Heart left ventricle (tissue), 16 donors: Measurements from ENCODE around the gene SSBP3. TPM values are rescaled to one million over a fixed set of nuclear protein-coding genes. Genes with fewer than 3 reads are reported as not detected.
A peak's percentile ranks its signal among the peaks of the same experiment; 100 is the strongest.

Experiments
- ATAC-seq, 4 donors: fragments of 200-7000 bp; cut with Tn5 transposase; one replicate each; pipeline ENCODE4 v1.9.1; 2020 to 2022; ENCODE audit warnings: moderate library complexity in 4 of 4, mild to moderate bottlenecking in 3 of 4, moderate number of reproducible peaks in 1 of 4
- DNase-seq, 5 donors: peaks; one replicate each; pipeline ENCODE4 v3.0.0-alpha.2; 2020
- H3K27ac ChIP-seq, 12 donors: fragments of 200-600 bp; sonication (generic) in 4 of 12; one replicate each; pipeline versions ENCODE4 v1.5.0 to v1.8.0; 2016 to 2022; ENCODE audit warnings: mild to moderate bottlenecking in 2 of 12
- H3K27me3 ChIP-seq, 9 donors: fragments of 200-600 bp; sonication (generic) in 2 of 9; one replicate each; pipeline versions ENCODE4 v1.5.1 to v1.8.0; 2016 to 2022; ENCODE audit warnings: mild to moderate bottlenecking in 3 of 9
- H3K36me3 ChIP-seq, 9 donors: fragments of 200-600 bp; sonication (generic) in 2 of 9; one replicate each; pipeline versions ENCODE4 v1.5.0 to v1.8.0; 2018 to 2022; ENCODE audit warnings: mild to moderate bottlenecking in 2 of 9
- H3K4me1 ChIP-seq, 12 donors: fragments of 200-600 bp; sonication (generic) in 4 of 12; one replicate each; pipeline versions ENCODE4 v1.5.0 to v1.8.0; 2016 to 2022; ENCODE audit warnings: mild to moderate bottlenecking in 3 of 12
- H3K4me3 ChIP-seq, 12 donors: fragments of 200-600 bp; sonication (generic) in 4 of 12; one replicate each; pipeline versions ENCODE4 v1.5.0 to v1.8.0; 2017 to 2022; ENCODE audit warnings: mild to moderate bottlenecking in 9 of 12, moderate library complexity in 4 of 12
- H3K9me3 ChIP-seq, 12 donors: fragments of 200-600 bp; sonication (generic) in 4 of 12; one replicate each; pipeline versions ENCODE4 v1.5.0 to v1.8.0; 2016 to 2022; ENCODE audit warnings: mild to moderate bottlenecking in 1 of 12
- POLR2A ChIP-seq, 2 donors: fragments of 450-650 bp; IDR thresholded peaks; one replicate each; pipeline ENCODE4 v1.6.1; 2017; ENCODE audit warnings: antibody characterized with exemption in 2 of 2, mild to moderate bottlenecking in 2 of 2, moderate library complexity in 2 of 2
- WGBS, 4 donors: extraction: QIAGEN DNeasy Blood & Tissue Kit in 2 of 4; methylation state at CpG; one replicate each; pipeline versions ENCODE4 v1.1.5 to v1.1.7; 2013 to 2018; 5-methylcytosine and 5-hydroxymethylcytosine counted together
- intact Hi-C, 10 donors: fragments of 100-400 bp; cut with DNase I; formaldehyde crosslinking; loops; one replicate each; pipeline versions ENCODE4 v1.11.1 to v1.14.2; 2022
- polyA plus RNA-seq, 2 donors: library from polyadenylated mRNA; stranded (reverse); fragments of 200-250 nt; gene quantifications; one replicate each; pipeline ENCODE4 v1.2.3, GENCODE V29; 2013
- total RNA-seq, 9 donors: library from RNA; depleted of rRNA in 2 of 9; stranded (reverse); fragments of >200 nt in 2 of 9; fragmentation: NEBNext Ultra II Directional in 3 of 9; extraction: Animal tissue kit (Norgen Biotek cat#: 25700) in 3 of 9; gene quantifications; one replicate each; pipeline versions ENCODE4 v1.1.0 to v1.2.4, GENCODE V29; 2016 to 2023
- TF ChIP-seq, protein P1 (sequence below), 12 donors: fragments of 200-600 bp; sonication (generic) in 4 of 12; IDR thresholded peaks; one replicate each; pipeline versions ENCODE4 v1.5.0 to v1.8.0; 2018 to 2022; ENCODE audit warnings: antibody characterized with exemption in 12 of 12, mild to moderate bottlenecking in 5 of 12
- donor health status: ischemic (EF 13 %, LVEDD 7.1; RV severe dilation, severe dysfunction).
- donor health status: healthy with polysubstance abuse.
- donor health status: DM: no; HTN: yes; CAD: no.
- donor health status: DM: no; HTN: no; CAD: no.
- donor health status: ischemic (EF 25% LVEDD 6.9; RV normal size, moderate dysfunction).
- donor health status: ischemic (EF 25% LVEDD 5.7; RV mildly dilated, moderate dysfunction).
- donor health status: healthy.
- donor health status: DM: yes; HTN: yes; CAD: no.
- donor health status: ischemic (EF 35%, LVEDD 5.7; RV mildly dilated, moderate dysfunction).
- donor health status: nonischemic (EF 11% LVEDD 7.7; RV severe dilation, severe dysfunction).
- donor health status: DM: yes; HTN: yes; CAD: no.
- donor health status: PGD.
- donor health status: ischemic (EF 29% LVEDD 5.4; RV normal size, mild dysfunction).
- donor health status: nonischemic (EF 23%, LVEDD 6.1; RV moderate dilation, normal function).

The SSBP3 gene
- total and polyA plus RNA-seq, 11 donors = 20.8 to 61.8 (median 48.1) TPM

- Histone ChIP-seq H3K27me3 (no peaks in the 10 kb centered on the region), H3K27ac (no peak overlapping the region), H3K4me1 (peaks cover 6 to 74% (median 50%) of the 10 kb centered on the region in 12 donors), H3K9me3 (no peaks in the 10 kb centered on the region), H3K4me3 (no peak overlapping the region), H3K36me3 (peaks cover 0 to 19% (median 3%) of the 10 kb centered on the region in 9 donors)
- DNase-seq (no peak), ATAC-seq (no peak)
- WGBS, 4 donors = 86 to 91% (median 89%) methylated on average over 15 to 16 of the region's 16 CpGs
- intact Hi-C loops = no loop called here
- TF ChIP-seq, protein P1, sequence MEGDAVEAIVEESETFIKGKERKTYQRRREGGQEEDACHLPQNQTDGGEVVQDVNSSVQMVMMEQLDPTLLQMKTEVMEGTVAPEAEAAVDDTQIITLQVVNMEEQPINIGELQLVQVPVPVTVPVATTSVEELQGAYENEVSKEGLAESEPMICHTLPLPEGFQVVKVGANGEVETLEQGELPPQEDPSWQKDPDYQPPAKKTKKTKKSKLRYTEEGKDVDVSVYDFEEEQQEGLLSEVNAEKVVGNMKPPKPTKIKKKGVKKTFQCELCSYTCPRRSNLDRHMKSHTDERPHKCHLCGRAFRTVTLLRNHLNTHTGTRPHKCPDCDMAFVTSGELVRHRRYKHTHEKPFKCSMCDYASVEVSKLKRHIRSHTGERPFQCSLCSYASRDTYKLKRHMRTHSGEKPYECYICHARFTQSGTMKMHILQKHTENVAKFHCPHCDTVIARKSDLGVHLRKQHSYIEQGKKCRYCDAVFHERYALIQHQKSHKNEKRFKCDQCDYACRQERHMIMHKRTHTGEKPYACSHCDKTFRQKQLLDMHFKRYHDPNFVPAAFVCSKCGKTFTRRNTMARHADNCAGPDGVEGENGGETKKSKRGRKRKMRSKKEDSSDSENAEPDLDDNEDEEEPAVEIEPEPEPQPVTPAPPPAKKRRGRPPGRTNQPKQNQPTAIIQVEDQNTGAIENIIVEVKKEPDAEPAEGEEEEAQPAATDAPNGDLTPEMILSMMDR (IDR thresholded peaks at IDR 0.05) = no peak
- TF ChIP-seq POLR2A (IDR thresholded peaks at IDR 0.05) = no peak
Measured at GRCh38 chr1:54282101-54282847, 123.9 kb downstream of the SSBP3 start.

- intact Hi-C loops = no loop called here
- no peak overlapping the region for H3K4me3 ChIP-seq
- H3K4me1 ChIP-seq = peaks cover 3 to 74% (median 51%) of the 10 kb centered on the region in 12 donors
- TF ChIP-seq, protein P1 (IDR thresholded peaks at IDR 0.05) = no peak
- TF ChIP-seq POLR2A (IDR thresholded peaks at IDR 0.05) = no peak
- peak overlapping the region in 1 of 12 donors; percentile 39 for H3K27ac ChIP-seq
- no peaks in the 10 kb centered on the region for H3K9me3 ChIP-seq
- peaks cover 0 to 19% (median 3%) of the 10 kb centered on the region in 9 donors for H3K36me3 ChIP-seq
- no peaks in the 10 kb centered on the region for H3K27me3 ChIP-seq
- 88 to 95% (median 94%) methylated on average over 12 of the region's 12 CpGs for WGBS, 4 donors
- ATAC-seq = no peak
- no peak for DNase-seq
Measured at GRCh38 chr1:54280651-54281050, 125.5 kb downstream of the SSBP3 start.

DNA sequence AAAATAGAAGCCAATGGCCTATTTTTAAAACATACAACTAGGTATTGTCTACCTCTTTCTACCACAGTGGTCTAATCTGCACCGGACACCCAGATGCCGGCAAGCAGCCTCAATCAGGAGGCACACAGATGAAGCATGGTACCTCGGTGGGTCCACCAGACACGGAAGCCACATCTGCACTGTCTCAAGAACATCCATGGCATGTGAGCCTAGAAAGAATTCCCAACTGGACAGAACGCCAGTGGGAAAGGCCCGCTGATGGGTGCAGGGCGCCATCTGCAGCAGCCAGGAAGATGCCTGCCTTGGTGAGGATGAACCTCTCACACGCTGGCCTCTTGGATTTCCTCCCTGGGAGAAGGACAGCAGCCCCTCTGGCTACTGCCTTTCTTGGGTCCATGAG is 126.7 kb downstream of the SSBP3 start:
- ATAC-seq = no peak
- Histone ChIP-seq H3K27ac (peak overlapping the region in 9 of 12 donors; percentile 39 to 89 (median 68)), H3K36me3 (peaks cover 0 to 19% (median 3%) of the 10 kb centered on the region in 9 donors), H3K4me1 (peaks cover 12 to 77% (median 61%) of the 10 kb centered on the region in 12 donors), H3K4me3 (no peak overlapping the region), H3K9me3 (no peaks in the 10 kb centered on the region), H3K27me3 (no peaks in the 10 kb centered on the region)
- intact Hi-C loops = loop anchor here in 7 of 10 donors (5.0 to 10.0 kb wide), 6 partner anchors 33 to 227 kb away; partner anchors contain the start of genes SSBP3 (in 4 of the 7), TCEANC2 (in 1 of the 7) and TMEM59 (in 1 of the 7)
- no peak for TF ChIP-seq POLR2A (IDR thresholded peaks at IDR 0.05)
- TF ChIP-seq, protein P1 (IDR thresholded peaks at IDR 0.05) = no peak
- no peak for DNase-seq
- 93 to 96% (median 96%) methylated on average over 5 to 8 of the region's 8 CpGs for WGBS, 4 donors

DNA sequence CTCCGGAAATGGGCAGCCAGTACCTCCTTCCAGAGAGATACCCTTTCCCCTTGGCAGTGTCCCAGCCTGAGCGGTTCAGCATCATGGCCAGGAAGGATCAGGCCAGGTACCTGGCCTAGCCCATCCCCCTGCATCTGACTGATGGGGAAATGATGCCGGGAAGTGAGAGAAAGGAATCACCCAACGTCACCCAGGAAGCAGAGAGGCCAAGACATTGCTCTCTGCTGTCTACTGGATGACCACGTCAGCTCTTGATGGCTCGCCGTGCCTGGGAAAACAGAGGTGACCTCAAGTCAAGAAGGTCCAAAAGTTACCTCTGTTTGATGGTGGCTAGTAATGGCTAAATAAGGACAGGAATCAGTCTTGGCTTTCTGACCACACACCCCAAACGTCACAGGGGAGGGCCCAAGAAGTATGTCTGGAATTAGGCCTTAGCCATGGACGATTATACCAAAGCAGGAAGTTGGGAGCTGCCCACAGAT is 127.2 kb downstream of the SSBP3 start:
- H3K27ac ChIP-seq = peak overlapping the region; percentile 39 to 89 (median 72)
- DNase-seq (peak in 1 of 5 donors; percentile 28), ATAC-seq (peak in 2 of 4 donors; percentile 27 to 54)
- H3K9me3 ChIP-seq = no peaks in the 10 kb centered on the region
- no peak overlapping the region for H3K4me3 ChIP-seq
- H3K4me1 ChIP-seq = peaks cover 14 to 82% (median 64%) of the 10 kb centered on the region in 12 donors
- H3K36me3 ChIP-seq = peaks cover 0 to 19% (median 3%) of the 10 kb centered on the region in 9 donors
- intact Hi-C loops = loop anchor here in 7 of 10 donors (5.0 to 10.0 kb wide), 6 partner anchors 33 to 227 kb away; partner anchors contain the start of genes SSBP3 (in 4 of the 7), TCEANC2 (in 1 of the 7) and TMEM59 (in 1 of the 7)
- no peak for TF ChIP-seq POLR2A (IDR thresholded peaks at IDR 0.05)
- TF ChIP-seq, protein P1 (IDR thresholded peaks at IDR 0.05) = no peak
- WGBS, 4 donors = 56 to 67% (median 59%) methylated on average over 9 of the region's 9 CpGs
- H3K27me3 ChIP-seq = no peaks in the 10 kb centered on the region
